Tibial nerve (tissue), 4 donors: Measurements from ENCODE around the gene IL3.

ENCODE experiments used
- EP300 ChIP-seq, 2 donors: sonication (generic); formaldehyde crosslinking; IDR thresholded peaks; one replicate each; pipeline ENCODE4 v1.6.1; 2017; ENCODE audit warnings: antibody characterized with exemption in 2 of 2, mild to moderate bottlenecking in 1 of 2
- POLR2A ChIP-seq, 2 donors: fragments of 450-650 bp; IDR thresholded peaks; one replicate each; pipeline ENCODE4 v1.6.1; 2017; ENCODE audit warnings: antibody characterized with exemption in 2 of 2, mild to moderate bottlenecking in 2 of 2, moderate library complexity in 2 of 2
- TF ChIP-seq, protein P1 (sequence below), 5 experiments: fragments of 200-600 bp in 3 of 5; fragments of 450-650 bp in 2 of 5; sonication (generic) in 3 of 5; IDR thresholded peaks; one replicate each; pipeline ENCODE4 v1.5.1; 2016 to 2019; ENCODE audit warnings: antibody characterized with exemption in 5 of 5, mild to moderate bottlenecking in 3 of 5, moderate library complexity in 2 of 5

GRCh38 chr5:132101385-132101880, 41.0 kb downstream of the IL3 start:
- TF ChIP-seq, protein P1, sequence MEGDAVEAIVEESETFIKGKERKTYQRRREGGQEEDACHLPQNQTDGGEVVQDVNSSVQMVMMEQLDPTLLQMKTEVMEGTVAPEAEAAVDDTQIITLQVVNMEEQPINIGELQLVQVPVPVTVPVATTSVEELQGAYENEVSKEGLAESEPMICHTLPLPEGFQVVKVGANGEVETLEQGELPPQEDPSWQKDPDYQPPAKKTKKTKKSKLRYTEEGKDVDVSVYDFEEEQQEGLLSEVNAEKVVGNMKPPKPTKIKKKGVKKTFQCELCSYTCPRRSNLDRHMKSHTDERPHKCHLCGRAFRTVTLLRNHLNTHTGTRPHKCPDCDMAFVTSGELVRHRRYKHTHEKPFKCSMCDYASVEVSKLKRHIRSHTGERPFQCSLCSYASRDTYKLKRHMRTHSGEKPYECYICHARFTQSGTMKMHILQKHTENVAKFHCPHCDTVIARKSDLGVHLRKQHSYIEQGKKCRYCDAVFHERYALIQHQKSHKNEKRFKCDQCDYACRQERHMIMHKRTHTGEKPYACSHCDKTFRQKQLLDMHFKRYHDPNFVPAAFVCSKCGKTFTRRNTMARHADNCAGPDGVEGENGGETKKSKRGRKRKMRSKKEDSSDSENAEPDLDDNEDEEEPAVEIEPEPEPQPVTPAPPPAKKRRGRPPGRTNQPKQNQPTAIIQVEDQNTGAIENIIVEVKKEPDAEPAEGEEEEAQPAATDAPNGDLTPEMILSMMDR (IDR thresholded peaks at IDR 0.05), result no peak
- TF ChIP-seq EP300 (IDR thresholded peaks at IDR 0.05), result no peak
- TF ChIP-seq POLR2A (IDR thresholded peaks at IDR 0.05), result no peak
